Fibroblast of pulmonary artery (primary cell): Measurements from ENCODE around the gene CARS2.
"Not testable (repeated sequence)": the region's sequence is repeated elsewhere in the genome, so short reads cannot be mapped to it uniquely, and the experiment has no call there.

Experiments used
- DNase-seq: peaks from one replicate; pipeline ENCODE4 v3.0.0-alpha.2; 2010; ENCODE audit warnings: low read depth
- H3K4me3 ChIP-seq: replicated peaks from 2 replicates; pipeline ENCODE4 v1.5.1; 2011; ENCODE audit warnings: low read depth, mild to moderate bottlenecking, control low read depth, low read length, moderate library complexity
- TF ChIP-seq, protein P1 (sequence below): IDR thresholded peaks from 2 replicates; pipeline ENCODE4 v1.5.1; 2011; ENCODE audit warnings: mild to moderate bottlenecking, control low read depth, low read length, inconsistent platforms; ENCODE audit errors: missing control alignments

CARS2 gene

GRCh38 chr13:110662091-110662490, 43.8 kb downstream of the CARS2 start:
- no peak overlapping the region for H3K4me3 ChIP-seq
- TF ChIP-seq, protein P1, sequence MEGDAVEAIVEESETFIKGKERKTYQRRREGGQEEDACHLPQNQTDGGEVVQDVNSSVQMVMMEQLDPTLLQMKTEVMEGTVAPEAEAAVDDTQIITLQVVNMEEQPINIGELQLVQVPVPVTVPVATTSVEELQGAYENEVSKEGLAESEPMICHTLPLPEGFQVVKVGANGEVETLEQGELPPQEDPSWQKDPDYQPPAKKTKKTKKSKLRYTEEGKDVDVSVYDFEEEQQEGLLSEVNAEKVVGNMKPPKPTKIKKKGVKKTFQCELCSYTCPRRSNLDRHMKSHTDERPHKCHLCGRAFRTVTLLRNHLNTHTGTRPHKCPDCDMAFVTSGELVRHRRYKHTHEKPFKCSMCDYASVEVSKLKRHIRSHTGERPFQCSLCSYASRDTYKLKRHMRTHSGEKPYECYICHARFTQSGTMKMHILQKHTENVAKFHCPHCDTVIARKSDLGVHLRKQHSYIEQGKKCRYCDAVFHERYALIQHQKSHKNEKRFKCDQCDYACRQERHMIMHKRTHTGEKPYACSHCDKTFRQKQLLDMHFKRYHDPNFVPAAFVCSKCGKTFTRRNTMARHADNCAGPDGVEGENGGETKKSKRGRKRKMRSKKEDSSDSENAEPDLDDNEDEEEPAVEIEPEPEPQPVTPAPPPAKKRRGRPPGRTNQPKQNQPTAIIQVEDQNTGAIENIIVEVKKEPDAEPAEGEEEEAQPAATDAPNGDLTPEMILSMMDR, result no peak
- no peak for DNase-seq

GRCh38 chr13:110661256-110661655, 44.7 kb downstream of the CARS2 start:
- DNase-seq, result no peak
- TF ChIP-seq, protein P1, result no peak
- no peak overlapping the region for H3K4me3 ChIP-seq

- DNase-seq, H3K4me3 ChIP-seq: not testable (repeated sequence)
These were observed 47.6 kb downstream of the CARS2 start for GRCh38 chr13:110658218-110658911.

DNA sequence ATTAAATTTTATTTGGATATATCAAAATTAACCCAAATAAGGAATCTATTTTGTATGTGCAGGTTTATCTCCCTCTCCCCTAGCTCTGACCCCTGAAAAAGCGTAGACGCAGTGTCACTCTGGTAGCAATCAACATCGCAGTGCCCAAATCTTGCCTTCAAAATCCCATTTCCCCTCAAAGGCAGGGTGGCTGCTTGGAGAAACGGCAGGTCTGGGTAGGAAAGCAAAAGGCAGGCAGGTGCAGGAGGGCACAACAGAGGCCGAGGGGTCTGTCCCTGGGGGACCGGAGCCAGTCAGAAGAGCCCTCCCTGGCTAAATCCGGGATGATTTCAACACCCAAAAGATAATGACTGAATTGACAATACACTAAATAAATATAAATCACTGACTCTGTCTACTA, 48.7 kb downstream of the CARS2 start:
- no peak for DNase-seq
- H3K4me3 ChIP-seq, result no peak overlapping the region
- TF ChIP-seq, protein P1, result no peak

DNA sequence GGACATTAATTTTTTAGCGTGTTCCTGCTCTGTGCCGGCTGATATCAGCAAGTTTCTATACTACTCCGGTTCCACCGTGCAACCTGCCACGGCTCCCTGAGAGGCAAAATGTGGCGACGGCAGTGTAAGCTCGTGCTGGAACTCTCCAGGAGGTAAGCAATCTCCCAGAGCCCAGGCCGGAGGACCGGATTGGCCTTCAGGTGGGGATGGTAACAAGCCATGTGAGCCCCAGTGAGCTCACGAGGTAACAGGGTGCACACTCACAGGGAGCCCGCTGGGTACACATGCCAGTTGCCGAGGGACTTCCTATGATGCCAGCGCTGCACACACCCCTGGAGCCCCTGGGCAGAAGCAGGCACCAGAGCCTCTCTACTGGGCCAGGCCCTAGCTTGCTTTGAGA, 52.1 kb downstream of the CARS2 start:
- no peak overlapping the region for H3K4me3 ChIP-seq
- TF ChIP-seq, protein P1, result no peak
- no peak for DNase-seq

DNA sequence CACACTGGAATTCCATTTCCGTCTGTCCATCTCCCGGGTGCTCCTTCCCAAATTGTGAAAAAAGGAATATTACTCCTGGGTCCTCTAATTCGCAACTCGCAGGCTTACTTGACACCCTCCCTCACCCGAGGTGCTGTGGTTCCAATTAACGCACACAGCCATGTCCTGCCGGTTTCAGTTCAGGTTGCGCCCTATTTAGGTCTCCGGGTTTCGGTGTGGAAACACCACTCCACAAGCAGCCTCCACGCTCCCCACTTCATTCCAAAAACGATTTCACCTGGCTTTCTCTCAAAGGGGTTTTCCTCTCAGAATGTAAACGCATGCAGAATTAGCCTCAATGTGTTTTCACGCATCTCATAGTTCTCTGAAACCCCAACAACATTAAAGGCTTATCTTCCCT, 52.6 kb downstream of the CARS2 start:
- no peak for DNase-seq
- H3K4me3 ChIP-seq, result no peak overlapping the region
- TF ChIP-seq, protein P1, result no peak

DNA sequence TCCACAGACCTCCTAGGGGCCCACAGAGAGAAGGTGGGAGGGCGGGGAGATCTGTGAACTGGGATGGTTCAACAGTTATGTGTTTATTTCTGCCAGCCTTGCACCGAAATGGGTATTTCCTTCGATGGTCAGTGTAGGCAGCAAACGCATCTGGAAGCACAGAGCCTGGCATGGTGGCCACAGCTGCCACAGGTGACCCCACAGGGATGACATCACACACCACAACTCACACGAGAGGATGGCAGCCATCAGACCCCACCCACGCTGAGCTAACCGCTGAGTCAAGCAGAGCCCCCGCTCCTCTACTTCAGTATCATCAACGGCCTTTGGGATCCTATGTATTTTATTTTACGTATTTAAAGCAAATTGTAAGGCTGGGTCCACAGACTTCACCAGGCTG, 53.2 kb downstream of the CARS2 start:
- DNase-seq, result no peak
- H3K4me3 ChIP-seq, result no peak overlapping the region
- TF ChIP-seq, protein P1, result no peak
